Body of pancreas (tissue), 4 donors: ENCODE results near the gene OLFML3.

Source experiments
- CTCF ChIP-seq, 7 experiments: fragments of 450-650 bp in 4 of 7; fragments of 200-600 bp in 3 of 7; sonication (generic) in 3 of 7; IDR thresholded peaks; one replicate each; pipeline ENCODE4 v1.5.1; 2016 to 2019; ENCODE audit warnings: antibody characterized with exemption in 7 of 7
- POLR2A ChIP-seq, 3 donors: fragments of 450-650 bp; IDR thresholded peaks; one replicate each; pipeline ENCODE4 v1.6.1; 2016; ENCODE audit warnings: antibody characterized with exemption in 3 of 3, mild to moderate bottlenecking in 2 of 3

GRCh38 chr1:113943028-113943811 is 36.1 kb upstream of the OLFML3 start:
- TF ChIP-seq CTCF (IDR thresholded peaks at IDR 0.05) = no peak
- TF ChIP-seq POLR2A (IDR thresholded peaks at IDR 0.05) = no peak
